Measurements from ENCODE around the gene NDUFA3. TPM values are rescaled to one million over a fixed set of nuclear protein-coding genes. Genes with fewer than 3 reads are reported as not detected.

NDUFA3 gene
- total RNA-seq, 1 experiment from 2014 or later: 134 TPM

DNA sequence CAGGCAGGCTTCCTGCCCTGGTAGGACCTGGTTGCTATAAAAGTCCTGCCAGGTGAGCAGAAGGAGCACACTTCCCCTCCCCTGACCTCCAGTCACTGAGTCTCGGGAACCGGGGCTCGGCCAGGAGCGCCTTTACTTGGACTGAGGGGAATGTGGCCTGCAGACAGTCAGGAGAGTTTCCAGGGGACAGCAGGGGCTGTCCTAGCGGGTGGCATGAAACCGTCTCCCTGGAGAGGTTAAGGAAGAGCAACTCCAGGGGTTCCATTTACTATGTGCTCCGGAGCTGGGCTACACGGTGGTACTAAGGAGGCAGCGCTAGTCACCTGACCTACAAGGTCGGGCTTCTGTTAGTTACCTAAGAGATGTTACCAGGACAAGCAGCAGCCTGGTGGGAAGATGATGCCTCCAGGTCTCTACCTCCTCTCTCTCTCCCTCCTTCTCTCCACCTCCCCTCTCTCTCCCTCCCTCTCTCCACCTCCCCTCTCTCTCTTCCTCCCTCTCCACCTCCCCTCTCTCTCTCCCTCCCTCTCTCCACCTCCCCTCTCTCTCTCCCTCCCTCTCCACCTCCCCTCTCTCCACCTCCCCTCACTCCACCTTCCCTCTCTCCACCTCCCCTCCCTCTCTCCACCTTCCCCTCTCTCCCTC lies 30.8 kb downstream of the NDUFA3 start:
- no peak overlapping the region for H3K4me2 ChIP-seq
- H3F3A ChIP-seq (ENCODE audit: insufficient read depth, low read depth): peaks cover 23% of the 10 kb centered on the region
- no peak overlapping the region for H3K27ac ChIP-seq
- POLR2A ChIA-PET (ENCODE audit: unreplicated experiment): no interaction called here
- H3K36me3 ChIP-seq (ENCODE audit: low read depth): 0 out of 2 replicates have a peak, but pooled peaks cover 5% of the 10 kb centered on the region
- no peaks in the 10 kb centered on the region for H3K27me3 ChIP-seq (ENCODE audit: insufficient read depth, low read depth)
- no peak overlapping the region for H2AFZ ChIP-seq
- H4K20me1 ChIP-seq (ENCODE audit: insufficient read depth): no peaks in the 10 kb centered on the region; the same call in 1 of the 2 replicates
- no TSS peak for BruUV-seq (replicated peaks)
- peaks cover 8% of the 10 kb centered on the region for H3K79me2 ChIP-seq (ENCODE audit: low read depth)
- TF ChIP-seq CTCF (conservative IDR thresholded peaks at IDR 0.05) (no peak), EZH2 (IDR thresholded peaks at IDR 0.05; ENCODE audit: low read depth) (no peak)
- peak in 1 of 2 experiments; percentile 51 for DNase-seq
- peaks cover 15% of the 10 kb centered on the region; the same call in 1 of the 2 replicates for H3K4me1 ChIP-seq (replicated peaks; ENCODE audit: insufficient read depth)
- H3K9me2 ChIP-seq (ENCODE audit: insufficient read depth): no peaks in the 10 kb centered on the region
- CTCF ChIA-PET: no interaction called here
- no peaks in the 10 kb centered on the region for H3K9me3 ChIP-seq (ENCODE audit: insufficient read depth, low read depth)
- H3K4me3 ChIP-seq: no peak overlapping the region
- intact Hi-C loops (cut with micrococcal nuclease; ENCODE audit: unreplicated experiment): no loop called here

DNA sequence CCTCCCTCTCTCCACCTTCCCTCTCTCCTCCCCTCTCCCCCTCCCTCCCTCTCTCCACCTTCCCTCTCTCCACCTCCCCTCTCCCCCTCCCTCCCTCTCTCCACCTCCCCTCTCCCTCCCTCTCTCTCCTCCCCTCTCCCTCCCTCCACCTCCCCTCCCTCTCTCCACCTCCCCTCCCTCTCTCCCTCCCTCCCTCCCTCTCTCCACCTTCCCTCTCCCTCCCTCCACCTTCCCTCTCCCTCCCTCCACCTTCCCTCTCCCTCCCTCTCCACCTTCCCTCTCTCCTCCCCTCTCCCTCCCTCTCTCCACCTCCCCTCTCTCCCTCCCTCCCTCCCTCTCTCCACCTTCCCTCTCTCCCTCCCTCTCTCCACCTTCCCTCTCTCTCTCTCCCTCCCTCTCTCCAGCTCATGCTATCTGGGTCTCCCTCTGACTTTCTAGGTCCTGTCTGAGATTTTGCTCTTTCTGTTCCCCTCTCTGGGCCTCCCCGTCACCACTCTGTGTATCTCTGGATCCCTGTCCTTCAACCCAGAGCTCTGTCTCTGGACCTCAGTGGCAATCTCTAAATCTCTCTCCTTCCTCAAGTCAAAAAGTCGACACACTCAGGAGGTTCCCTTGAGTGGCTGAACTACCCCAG lies 31.4 kb downstream of the NDUFA3 start:
- Histone ChIP-seq H3K4me1 (replicated peaks; ENCODE audit: insufficient read depth) (peaks cover 21% of the 10 kb centered on the region; the same call in 1 of the 2 replicates), H3K27ac (no peak overlapping the region), H4K20me1 (ENCODE audit: insufficient read depth) (peaks cover 5% of the 10 kb centered on the region; the same call in 1 of the 2 replicates), H3K9me2 (ENCODE audit: insufficient read depth) (no peaks in the 10 kb centered on the region), H3K9me3 (ENCODE audit: insufficient read depth, low read depth) (no peaks in the 10 kb centered on the region), H3K36me3 (ENCODE audit: low read depth) (no peaks in the 10 kb centered on the region; the same call in 1 of the 2 replicates), H3K4me2 (no peak overlapping the region), H3K4me3 (no peak overlapping the region), H2AFZ (no peak overlapping the region), H3K27me3 (ENCODE audit: insufficient read depth, low read depth) (no peaks in the 10 kb centered on the region), H3K79me2 (ENCODE audit: low read depth) (peaks cover 14% of the 10 kb centered on the region), H3F3A (ENCODE audit: insufficient read depth, low read depth) (peaks cover 23% of the 10 kb centered on the region)
- POLR2A ChIA-PET (ENCODE audit: unreplicated experiment): no interaction called here
- intact Hi-C loops (cut with micrococcal nuclease; ENCODE audit: unreplicated experiment): no loop called here
- CTCF ChIA-PET: no interaction called here
- TF ChIP-seq EZH2 (IDR thresholded peaks at IDR 0.05; ENCODE audit: low read depth) (no peak), CTCF (conservative IDR thresholded peaks at IDR 0.05) (no peak)
- no peak for DNase-seq
- no TSS peak for BruUV-seq (replicated peaks)

DNA sequence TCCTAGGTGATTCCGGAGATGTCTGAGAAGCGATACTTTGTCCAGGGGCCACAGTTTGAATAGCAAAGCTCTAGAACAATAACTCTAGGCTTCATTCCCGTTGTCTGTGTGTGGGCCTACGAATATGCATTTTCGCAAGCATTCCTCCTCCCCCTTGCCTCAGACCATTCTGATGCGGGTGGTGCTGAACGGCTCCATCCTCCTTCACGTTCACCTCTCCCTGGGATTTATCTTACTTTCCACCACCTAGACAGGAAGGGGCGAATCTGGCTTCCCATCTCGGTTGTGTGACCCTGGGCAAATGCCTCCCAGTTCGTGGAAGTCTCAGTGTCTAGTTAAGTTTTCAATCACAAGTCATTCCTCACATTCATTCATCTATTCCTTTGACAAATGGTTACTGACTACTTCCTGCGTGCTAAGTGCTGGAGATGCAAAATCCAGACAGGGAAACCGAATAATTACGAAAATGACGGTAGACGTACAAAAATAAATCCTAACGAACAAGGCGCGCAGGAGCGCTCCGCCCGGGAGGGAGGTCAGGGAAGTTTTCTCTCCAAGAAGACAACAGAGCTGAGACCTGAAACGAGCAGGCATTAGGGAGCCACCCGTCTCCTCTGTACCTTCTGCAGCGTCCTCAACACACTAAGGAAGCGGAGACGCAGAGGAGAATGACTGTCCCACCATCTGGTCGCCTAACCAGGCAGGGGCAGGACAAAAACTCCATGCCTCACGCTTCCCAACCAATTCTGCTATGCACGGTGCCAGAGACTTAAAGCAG lies 33.6 kb downstream of the NDUFA3 start:
- peaks cover 1% of the 10 kb centered on the region for H3K36me3 ChIP-seq (ENCODE audit: low read depth)
- H3F3A ChIP-seq (ENCODE audit: insufficient read depth, low read depth): peaks cover 23% of the 10 kb centered on the region
- peak overlapping the region; percentile 46 for H3K27ac ChIP-seq
- peaks cover 27% of the 10 kb centered on the region for H4K20me1 ChIP-seq (ENCODE audit: insufficient read depth)
- H3K9me3 ChIP-seq (ENCODE audit: insufficient read depth, low read depth): no peaks in the 10 kb centered on the region
- intact Hi-C loops (cut with micrococcal nuclease; ENCODE audit: unreplicated experiment): loop anchor here (2.0 kb wide), 1 partner anchor 155 kb away; no protein-coding TSS in a partner anchor
- TSS peak; percentile 95 for BruUV-seq (replicated peaks)
- TF ChIP-seq EZH2 (IDR thresholded peaks at IDR 0.05; ENCODE audit: low read depth): no peak
- no peak for TF ChIP-seq CTCF (conservative IDR thresholded peaks at IDR 0.05)
- ChIA-PET CTCF (interaction anchor here (0.7 to 1.4 kb wide), 4 partner anchors 53 to 343 kb away, joined by 3 to 21 read pairs (median 11); partner anchors contain the start of gene MBOAT7), POLR2A (ENCODE audit: unreplicated experiment) (interaction anchor here (0.6 to 1.7 kb wide), 18 partner anchors 12 to 1451 kb away, joined by 4 to 36 read pairs (median 7); partner anchors contain the start of genes LENG1, LENG8, MBOAT7 and MYADM)
- DNase-seq: peak in 1 of 2 experiments; percentile 18
- H3K9me2 ChIP-seq (ENCODE audit: insufficient read depth): no peaks in the 10 kb centered on the region
- H3K4me3 ChIP-seq: peak overlapping the region; percentile 69
- peak overlapping the region; percentile 97 for H3K4me2 ChIP-seq
- no peaks in the 10 kb centered on the region for H3K27me3 ChIP-seq (ENCODE audit: insufficient read depth, low read depth)
- H3K4me1 ChIP-seq (replicated peaks; ENCODE audit: insufficient read depth): peaks cover 26% of the 10 kb centered on the region; the same call in 1 of the 2 replicates
- H3K79me2 ChIP-seq (ENCODE audit: low read depth): peaks cover 36% of the 10 kb centered on the region
- H2AFZ ChIP-seq: peak overlapping the region; percentile 90

Data from PC-9 (cell line).